Measurements from ENCODE around the gene KLHL30.

DNA sequence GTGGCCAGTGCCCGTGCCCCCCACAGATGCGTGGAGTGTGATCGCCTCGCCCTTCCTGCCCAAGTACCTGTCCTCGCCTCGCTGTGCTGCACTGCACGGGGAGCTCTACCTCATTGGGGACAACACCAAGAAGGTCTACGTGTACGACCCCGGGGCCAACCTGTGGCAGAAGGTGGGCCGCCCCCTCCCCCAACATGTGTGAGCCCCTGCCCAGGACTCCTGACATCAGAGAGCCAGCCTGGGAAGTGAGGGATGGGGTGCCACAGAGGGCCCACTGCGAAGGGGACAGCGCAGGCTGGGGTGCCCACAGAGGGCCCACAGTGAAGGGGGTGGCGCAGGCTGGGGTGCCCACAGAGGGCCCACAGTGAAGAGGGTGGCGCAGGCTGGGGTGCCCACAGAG lies 10.5 kb downstream of the KLHL30 start:
- TF ChIP-seq CTCF (conservative IDR thresholded peaks at IDR 0.05 in 1 of 2, IDR thresholded peaks at IDR 0.05 in 1 of 2; ENCODE audit: extremely low read depth in 1 of 2, insufficient read depth in 1 of 2, low read depth in 1 of 2, low read length in 2 of 2) = no peak
- TF ChIP-seq EZH2 (IDR thresholded peaks at IDR 0.05; ENCODE audit: borderline replicate concordance, low read length) = no peak

All from mammary epithelial cell (primary cell).